ENCODE measurements around the gene RPS2. TPM values are rescaled to one million over a fixed set of nuclear protein-coding genes. Genes with fewer than 3 reads are reported as not detected.
A peak's percentile ranks its signal among the peaks of the same experiment; 100 is the strongest.

RPS2 gene
- total RNA-seq, 1 experiment from 2014 or later: 3,874 TPM

DNA sequence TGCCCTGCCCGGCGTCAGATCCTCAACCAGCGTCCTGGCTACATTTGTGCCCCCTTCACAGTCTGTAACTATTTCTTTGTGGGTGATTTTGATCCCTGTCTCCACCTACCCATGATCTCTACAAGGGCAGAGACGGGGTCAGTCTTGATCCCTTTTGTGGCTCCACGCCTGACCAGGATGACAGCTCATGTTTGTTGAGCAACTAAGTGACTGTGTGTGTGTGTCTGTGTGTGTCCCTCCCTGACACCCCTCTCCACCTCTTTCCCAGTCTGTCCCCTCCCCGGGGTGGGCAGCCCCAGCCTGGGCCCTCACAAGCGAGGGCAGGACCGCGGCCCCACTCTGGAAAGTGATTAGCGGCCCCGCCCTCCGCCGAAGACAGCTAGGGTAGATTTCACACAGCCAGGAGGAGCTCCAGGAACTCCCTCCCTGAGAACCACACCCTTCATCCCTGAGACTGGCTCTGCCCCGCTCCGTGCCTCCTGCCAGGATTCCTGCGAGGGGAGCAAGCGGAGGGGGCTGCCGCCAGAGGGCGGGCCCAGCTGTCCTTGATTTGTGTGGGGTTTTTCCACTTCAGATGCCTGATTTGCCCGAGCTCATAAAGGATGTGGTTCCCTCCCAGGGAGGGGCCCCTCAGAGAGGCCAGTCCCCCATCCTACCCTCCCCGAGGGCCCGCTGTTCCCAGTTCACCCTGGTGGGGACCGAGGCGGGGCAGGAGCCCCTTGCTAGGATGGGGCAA lies 41.2 kb downstream of the RPS2 start:
- peak; percentile 91 for DNase-seq
- peak overlapping the region; percentile 23 for H3K4me2 ChIP-seq (ENCODE audit: insufficient read depth, insufficient read length, low read length)
- Mint-ChIP-seq H3K9me3 (peaks cover 2% of the 10 kb centered on the region in 2 experiments; a peak in 3 of 5 replicates), H3K27me3 (ENCODE audit: low read depth) (peaks cover 76% of the 10 kb centered on the region), H3K36me3 (ENCODE audit: insufficient read depth in 1 of 3, low read depth in 3 of 3) (peaks cover 0 to 2% (median 0%) of the 10 kb centered on the region in 3 experiments; a peak in 1 of 7 replicates), H3K4me1 (peaks cover 11 to 41% of the 10 kb centered on the region in 2 experiments), H3K4me3 (peak overlapping the region; percentile 4 to 5; a peak in 1 of 5 replicates), H3K27ac (no peak overlapping the region)
- no peak overlapping the region for H3K4ac ChIP-seq (ENCODE audit: low read depth, low read length)
- H4K91ac ChIP-seq (ENCODE audit: insufficient read length, low read depth, low read length): no peak overlapping the region
- H3K9me3 ChIP-seq (ENCODE audit: control insufficient read depth, low read depth, low read length): no peaks in the 10 kb centered on the region
- H4K20me1 ChIP-seq (ENCODE audit: control insufficient read depth, insufficient read depth, insufficient read length): no peaks in the 10 kb centered on the region
- H3K9ac ChIP-seq (ENCODE audit: extremely low read depth, insufficient read length, low read length): no peak overlapping the region
- H3K27me3 ChIP-seq (ENCODE audit: insufficient read depth, low read length): peaks cover 23% of the 10 kb centered on the region; the same call in 1 of the 2 replicates
- H2BK5ac ChIP-seq (ENCODE audit: insufficient read length, low read length): no peak overlapping the region
- no peaks in the 10 kb centered on the region for H3K79me2 ChIP-seq (ENCODE audit: insufficient read depth, low read length)
- H2AFZ ChIP-seq (ENCODE audit: low read length): no peak overlapping the region
- no peak overlapping the region for H2BK120ac ChIP-seq (ENCODE audit: low read depth, low read length, poor library complexity, severe bottlenecking)
- H2BK20ac ChIP-seq (ENCODE audit: low read depth, low read length, poor library complexity, severe bottlenecking): no peak overlapping the region
- H4K8ac ChIP-seq (replicated peaks; ENCODE audit: insufficient read length, low read depth, low read length): no peak overlapping the region
- no peaks in the 10 kb centered on the region for H3K79me1 ChIP-seq (ENCODE audit: insufficient read depth, low read depth, low read length, poor library complexity, severe bottlenecking)
- no peak overlapping the region for H4K5ac ChIP-seq (ENCODE audit: insufficient read length, low read depth, low read length)
- H3K23me2 ChIP-seq (ENCODE audit: insufficient read length, low read depth, low read length, poor library complexity, severe bottlenecking): peaks cover 3% of the 10 kb centered on the region
- H3K18ac ChIP-seq (ENCODE audit: insufficient read length, low read depth, low read length): no peak overlapping the region
- no peak overlapping the region for H3K23ac ChIP-seq (ENCODE audit: insufficient read length, low read depth, low read length)
- TF ChIP-seq, protein P1, sequence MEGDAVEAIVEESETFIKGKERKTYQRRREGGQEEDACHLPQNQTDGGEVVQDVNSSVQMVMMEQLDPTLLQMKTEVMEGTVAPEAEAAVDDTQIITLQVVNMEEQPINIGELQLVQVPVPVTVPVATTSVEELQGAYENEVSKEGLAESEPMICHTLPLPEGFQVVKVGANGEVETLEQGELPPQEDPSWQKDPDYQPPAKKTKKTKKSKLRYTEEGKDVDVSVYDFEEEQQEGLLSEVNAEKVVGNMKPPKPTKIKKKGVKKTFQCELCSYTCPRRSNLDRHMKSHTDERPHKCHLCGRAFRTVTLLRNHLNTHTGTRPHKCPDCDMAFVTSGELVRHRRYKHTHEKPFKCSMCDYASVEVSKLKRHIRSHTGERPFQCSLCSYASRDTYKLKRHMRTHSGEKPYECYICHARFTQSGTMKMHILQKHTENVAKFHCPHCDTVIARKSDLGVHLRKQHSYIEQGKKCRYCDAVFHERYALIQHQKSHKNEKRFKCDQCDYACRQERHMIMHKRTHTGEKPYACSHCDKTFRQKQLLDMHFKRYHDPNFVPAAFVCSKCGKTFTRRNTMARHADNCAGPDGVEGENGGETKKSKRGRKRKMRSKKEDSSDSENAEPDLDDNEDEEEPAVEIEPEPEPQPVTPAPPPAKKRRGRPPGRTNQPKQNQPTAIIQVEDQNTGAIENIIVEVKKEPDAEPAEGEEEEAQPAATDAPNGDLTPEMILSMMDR (conservative IDR thresholded peaks at IDR 0.05): peak; percentile 76
- no peak overlapping the region for H3K27ac ChIP-seq (ENCODE audit: insufficient read length, low read depth, low read length)
- H2AK5ac ChIP-seq (ENCODE audit: insufficient read length, low read length): no peak overlapping the region
- H3K14ac ChIP-seq (ENCODE audit: insufficient read depth, low read length): no peak overlapping the region
- no CpG with 5 or more reads among the region's 24 CpGs for WGBS (ENCODE audit: extremely low coverage, insufficient read length, low lambda C conversion rate)
- H3T11ph ChIP-seq (ENCODE audit: low read length): no peak overlapping the region
- no peak overlapping the region for H2BK12ac ChIP-seq (ENCODE audit: insufficient read length, low read depth, low read length)
- no peak overlapping the region for H2BK15ac ChIP-seq (ENCODE audit: low read depth, low read length)
- H3K56ac ChIP-seq (ENCODE audit: insufficient read length, low read depth, low read length): no peak overlapping the region
- H3K4me1 ChIP-seq (ENCODE audit: insufficient read depth, low read length): no peaks in the 10 kb centered on the region; the same call in 1 of the 2 replicates

Data from H9 (cell line).